GM04503 (cell line): Measurements from ENCODE around the gene TSEN2.
"Not testable (repeated sequence)": the region's sequence is repeated elsewhere in the genome, so short reads cannot be mapped to it uniquely, and the experiment has no call there.

ENCODE experiments used
- DNase-seq: peaks from one replicate; pipeline ENCODE4 v3.0.0-alpha.2; 2012; ENCODE audit warnings: low read depth

TSEN2 gene

DNA sequence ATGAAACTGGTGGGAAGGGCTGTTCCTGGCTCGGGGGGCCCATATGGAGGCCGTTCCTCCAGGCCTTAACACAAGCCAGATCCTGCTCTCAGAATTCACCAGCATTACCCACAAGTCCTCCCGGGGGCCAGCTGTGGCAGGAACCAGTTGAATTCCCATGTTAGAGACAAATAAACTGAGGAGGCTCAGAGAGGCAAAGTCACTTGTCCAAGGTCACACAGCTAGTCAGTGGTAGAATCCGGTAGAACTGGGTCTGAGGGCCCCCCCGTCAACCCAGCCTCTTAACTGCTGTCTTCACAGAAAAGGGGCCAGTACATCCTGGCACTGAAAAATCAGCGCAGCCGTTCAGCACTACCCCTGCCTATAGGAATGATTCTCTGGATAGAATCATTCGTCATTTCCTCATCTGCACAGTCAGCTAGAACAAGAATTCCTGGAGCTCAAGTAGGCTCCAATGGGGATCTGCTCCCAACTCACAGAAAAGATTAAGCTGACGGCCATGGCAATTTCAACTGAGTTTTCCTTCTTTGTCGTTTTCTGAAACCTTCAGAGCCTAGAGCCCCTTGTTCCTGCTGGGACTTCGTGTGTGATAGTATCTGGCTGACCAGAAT lies 12.2 kb upstream of the TSEN2 start:
- no peak for DNase-seq

DNA sequence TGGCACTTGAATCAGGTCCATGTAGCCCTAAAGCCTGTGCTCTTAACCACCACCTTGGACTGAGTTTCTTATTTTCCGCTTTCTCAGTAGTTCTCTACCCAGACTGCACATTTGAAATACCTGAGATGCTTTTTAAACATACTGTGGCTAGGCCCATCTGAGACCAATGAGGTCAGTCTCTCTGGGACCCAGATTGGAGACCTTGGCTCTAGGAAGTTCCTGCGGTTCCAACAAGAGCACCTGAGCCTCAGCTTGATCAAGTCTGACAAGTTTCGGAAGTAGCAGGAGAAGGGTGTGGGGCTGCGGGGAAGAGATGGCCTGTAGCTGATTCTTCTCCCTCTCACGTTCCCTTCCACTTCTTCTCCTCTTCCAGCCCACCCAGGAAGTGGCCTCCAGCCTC lies 11.5 kb upstream of the TSEN2 start:
- DNase-seq: no peak

DNA sequence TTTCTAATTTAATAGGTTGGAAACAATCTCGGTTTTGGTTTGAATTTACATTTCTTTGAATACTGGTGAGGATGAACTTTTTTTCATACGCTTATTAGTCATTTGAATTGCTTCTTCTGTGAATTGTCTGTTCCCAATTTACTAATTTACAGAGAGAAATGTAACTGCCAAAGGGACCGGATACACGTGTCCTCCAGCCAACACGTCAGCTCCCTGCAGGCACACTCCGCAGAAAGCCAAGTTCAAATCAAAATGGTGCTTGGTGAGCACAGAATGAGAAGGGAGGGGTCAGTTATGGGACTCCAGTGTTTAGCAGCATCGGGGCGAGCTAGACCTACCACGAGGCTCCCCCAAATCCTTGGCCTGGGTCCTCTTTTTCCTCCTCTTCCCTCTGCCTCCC lies 10.8 kb upstream of the TSEN2 start:
- DNase-seq: no peak

DNA sequence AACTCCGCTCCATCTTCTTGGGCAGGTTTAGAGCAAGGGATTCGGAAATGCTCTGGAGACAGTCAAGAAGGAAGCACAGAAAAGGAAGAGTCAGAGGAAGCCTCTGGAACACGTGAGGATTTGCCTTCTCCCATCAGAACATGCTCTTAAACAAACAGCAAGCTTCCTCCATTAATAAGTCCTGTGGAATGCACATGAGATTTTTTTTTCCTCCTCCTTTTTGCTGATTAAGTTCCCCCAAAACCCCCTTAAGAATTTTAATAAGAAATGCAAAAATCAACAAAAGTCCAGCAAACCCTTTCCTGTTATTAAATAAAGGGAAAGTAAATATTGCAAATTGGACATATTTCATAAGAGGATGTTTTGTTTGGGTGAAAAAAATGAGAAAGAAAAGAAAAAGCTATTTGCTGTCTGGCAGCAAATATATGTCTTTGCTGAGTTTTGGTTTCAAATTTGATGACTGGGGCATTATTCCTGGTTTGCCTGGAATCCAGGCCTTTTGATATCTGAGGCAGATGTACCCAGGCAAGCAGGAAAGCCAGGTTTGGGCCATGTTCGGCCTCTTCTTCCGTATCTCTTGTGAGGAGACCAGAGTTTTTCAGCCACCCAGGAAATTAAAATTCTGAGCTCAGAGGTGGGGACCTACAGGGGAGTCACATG lies 7.9 kb upstream of the TSEN2 start:
- peak; percentile 29 for DNase-seq

DNA sequence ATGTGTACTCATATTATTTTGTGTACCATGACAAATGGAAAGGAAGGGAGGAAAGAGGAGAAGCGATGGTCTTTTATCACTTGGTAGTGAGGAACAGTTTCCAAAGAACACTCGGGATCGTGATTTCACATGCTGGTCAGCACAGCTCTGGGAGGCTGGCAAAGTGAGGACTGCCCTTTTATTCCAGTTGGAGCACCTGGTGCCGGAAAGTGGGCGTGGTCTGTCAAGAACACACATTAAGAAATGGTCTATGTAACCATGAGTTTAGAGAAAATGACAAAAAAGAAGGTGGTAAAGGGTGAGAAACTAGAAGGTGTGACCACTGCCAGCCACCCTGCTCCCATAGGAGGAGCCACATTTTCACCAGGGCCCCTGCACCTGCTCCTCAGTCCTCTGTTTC lies 7.0 kb upstream of the TSEN2 start:
- DNase-seq: no peak

DNA sequence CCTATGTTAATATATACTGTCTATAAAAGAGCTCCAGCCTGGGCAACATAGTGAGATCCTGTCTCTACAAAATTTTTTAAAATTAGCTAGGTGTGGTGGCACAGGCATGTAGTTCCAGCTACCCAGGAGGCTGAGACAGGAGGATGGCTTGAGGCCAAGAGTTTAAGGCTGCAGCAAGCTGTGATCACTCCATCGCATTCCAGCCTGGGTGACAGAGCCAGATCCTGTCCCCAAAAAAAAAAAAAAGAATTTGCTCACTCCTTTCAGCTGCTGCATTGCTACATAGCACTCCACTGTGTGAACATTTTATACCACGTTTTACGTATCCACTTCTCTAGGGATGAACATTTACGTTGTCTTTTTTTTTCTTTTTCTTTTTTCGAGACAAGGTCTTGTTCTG lies 6.0 kb upstream of the TSEN2 start:
- no peak for DNase-seq

DNA sequence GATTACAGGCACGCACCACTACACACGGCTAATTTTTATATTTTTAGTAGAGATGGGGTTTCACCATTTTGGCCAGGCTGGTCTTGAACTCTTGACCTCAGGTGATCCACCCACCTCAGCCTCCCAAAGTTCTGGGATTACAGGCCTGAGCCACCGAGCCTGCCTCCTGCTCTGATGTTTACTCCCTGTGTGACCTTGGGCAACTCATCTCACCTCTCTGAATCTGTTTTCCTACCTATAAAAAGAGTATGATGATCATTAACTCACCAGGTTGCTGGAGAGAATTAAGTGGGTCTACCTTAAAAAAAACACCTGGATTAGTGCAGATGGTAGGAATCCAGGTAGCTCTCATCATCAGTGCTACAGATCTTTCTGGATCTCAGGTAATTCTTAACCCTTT lies 5.1 kb upstream of the TSEN2 start:
- DNase-seq: not testable (repeated sequence)

DNA sequence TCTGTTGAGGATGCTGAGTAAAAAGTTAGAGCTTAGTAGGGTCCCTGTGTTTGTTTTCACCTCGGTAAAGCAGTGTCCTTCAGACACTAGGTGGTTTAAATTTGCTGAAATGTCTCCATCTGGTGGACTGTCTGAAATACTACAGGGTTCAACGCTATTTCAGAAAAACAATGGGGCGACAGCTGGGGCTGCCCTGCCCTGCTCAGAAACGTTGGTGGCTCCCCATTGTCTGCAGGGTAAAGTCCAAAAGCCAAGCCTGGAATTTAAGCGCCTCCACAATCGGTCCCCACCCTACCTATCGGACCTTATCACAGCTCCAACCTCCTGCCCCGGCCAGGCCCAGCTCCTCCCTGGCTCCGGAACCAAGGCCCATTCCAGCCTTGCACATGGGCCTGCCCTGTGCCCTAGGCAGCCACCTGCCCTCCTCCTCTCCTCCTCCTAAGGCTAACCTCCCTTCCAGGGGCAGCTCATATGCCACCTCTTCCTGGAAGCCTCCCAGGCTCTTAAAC lies 4.3 kb upstream of the TSEN2 start:
- DNase-seq: no peak

DNA sequence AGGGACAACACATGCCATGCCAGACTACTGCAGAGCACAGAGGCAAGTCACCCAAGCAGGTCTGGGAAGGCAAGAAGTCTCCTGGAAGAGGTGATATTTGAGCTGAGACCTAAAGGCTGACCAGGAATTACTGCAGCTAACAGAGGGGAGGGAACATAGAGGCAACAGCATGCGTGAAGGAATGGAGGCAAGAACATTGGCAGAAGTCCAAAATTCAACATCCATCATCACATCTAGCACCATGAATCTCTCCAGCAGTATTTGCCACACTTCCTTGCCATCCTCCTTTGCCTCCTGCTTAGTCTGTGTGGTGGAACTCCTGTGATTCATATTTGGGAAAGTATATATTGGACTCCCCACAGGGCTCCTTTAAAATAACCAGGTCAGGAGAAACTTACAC lies 870 bp upstream of the TSEN2 start:
- DNase-seq: no peak

DNA sequence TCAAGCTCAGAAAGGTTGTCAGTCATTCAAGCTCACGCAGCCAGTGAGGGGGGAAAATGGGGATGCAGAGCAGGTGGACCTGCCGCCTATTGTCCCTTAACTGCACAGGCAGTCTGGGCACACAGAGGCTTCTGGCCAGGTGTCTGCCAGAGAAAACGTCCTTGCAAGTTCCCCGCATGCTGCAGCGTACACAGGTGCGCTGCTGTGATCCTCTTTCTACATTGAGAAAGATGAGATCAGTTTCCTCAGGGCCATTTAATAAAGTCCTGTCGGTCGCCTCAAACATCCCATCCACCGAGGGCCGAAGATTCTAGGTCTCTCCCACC lies 445 bp upstream of the TSEN2 start:
- no peak for DNase-seq

DNA sequence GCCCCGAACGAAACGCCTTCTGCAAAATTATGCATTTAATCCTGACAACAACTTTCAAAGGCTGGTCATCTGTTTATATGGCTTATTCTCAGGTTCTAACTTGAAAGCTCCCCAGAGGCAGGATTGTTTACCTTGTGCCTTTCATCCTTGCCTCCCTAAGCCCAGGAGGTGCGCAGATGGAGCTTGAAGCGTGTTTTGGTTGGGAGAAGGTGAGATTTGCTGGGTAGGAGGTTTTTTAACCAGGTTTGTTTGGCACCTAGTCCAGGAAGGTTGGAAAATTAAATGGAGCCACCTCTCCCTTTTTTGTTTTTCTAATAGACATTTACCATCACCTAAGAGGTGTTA lies 675 bp downstream of the TSEN2 start:
- DNase-seq: no peak

DNA sequence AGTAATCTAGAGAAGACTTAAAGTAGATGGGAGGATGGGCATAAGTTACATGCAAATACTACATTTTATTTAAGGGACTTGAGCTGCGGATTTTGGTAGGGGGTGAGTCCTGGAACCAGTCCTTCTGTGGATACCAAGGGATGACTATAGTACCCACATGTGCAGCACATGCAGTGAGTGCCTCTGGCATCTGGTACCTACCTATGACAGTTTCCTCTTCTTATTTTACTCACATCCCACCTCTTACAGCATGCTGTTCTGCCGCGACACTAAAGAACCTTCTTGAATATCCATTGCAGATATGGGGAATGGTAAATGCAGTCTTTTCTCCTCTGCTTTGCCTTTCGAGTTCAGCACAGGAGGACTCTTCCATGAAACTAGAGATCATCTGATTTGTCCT lies 1.7 kb downstream of the TSEN2 start:
- no peak for DNase-seq

DNA sequence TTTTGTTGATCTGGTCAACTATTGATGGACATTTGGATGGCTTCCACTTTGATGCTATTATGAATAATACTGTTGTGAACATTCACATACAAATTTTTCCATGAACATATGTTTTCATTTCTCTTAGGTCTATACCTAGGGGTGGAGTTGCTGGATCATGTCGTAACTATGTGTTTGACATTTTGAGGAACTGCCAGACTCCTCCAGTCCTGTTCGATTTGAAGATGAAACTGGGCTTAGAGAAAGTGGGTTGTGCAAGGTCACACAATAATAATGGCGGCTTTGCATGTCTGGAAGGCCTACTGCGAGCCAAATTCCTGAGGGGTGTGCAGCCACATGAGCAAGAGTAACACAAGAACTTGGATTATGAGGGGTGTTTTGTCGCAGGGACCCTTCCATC lies 2.6 kb downstream of the TSEN2 start:
- no peak for DNase-seq

DNA sequence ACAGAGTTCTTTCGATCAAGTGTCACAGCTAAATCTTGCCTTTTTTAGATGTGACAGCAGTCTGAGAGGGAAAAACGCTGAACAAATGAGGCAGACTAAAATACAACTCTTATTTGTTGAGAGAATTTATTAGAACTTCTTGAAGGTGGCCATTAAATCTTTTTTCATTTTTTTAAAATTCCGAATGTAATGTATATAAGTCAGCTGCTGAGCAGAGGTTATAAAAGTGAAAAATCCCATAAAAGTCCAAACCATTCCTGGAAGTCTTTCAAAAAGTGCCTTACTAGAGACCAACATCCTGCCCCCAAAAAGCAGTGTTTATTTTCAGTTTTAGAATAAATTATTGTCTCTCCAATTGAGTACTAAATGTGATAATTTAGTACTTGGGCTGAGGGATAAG lies 3.1 kb downstream of the TSEN2 start:
- no peak for DNase-seq

DNA sequence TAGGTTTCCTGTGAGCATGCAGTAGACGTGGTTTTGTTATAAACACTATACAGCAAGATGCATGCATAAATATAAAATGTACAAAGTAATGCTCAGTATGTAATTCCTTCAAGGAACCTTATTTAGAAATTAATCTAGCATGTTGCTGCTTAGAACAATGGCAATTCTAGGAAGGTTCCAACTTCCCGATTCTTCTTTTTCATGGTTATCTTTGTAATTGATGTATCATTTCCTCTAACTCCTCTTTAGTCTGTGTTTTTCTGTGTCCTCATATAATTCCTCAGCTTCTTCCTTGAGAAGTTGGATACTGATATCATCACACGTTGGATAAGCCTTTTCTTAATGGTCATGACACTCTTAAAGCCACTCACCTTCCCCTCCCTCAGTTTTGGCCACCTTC lies 3.5 kb downstream of the TSEN2 start:
- DNase-seq: no peak

DNA sequence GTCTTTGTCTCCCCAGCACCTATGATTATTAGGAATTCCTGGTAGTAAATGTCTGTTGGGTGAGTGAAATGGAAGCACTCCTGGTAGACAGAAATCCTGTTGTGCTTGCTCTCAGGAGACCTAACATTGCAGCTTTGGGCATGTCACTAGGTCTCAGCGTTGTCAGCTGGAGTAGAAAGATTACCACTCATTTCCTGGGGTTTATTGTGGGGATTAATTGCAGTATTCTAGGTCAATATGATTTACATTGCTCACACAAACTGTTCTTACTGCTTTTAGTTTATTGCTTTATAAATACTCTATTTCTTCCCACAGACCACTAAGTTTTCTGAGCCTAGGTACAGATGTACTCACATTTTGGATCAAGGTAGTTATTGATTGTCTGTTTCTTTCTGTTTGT lies 5.1 kb downstream of the TSEN2 start:
- no peak for DNase-seq

DNA sequence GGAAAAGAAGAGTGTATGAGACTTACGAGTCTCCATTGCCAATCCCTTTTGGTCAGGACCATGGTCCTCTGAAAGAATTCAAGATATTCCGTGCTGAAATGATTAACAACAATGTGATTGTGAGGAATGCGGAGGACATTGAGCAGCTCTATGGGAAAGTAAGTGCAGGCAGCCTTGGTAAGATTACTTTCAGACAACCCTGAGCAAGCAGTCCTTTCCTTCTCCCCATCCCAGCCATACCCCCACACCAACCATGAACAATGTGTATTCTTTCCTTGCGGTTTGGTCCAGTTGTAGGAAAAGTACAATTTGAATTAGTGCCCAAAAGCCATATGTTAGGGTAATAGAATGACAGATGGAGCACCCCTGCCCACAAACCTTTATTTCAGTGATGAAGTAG lies 5.6 kb downstream of the TSEN2 start:
- peak; percentile 71 for DNase-seq

DNA sequence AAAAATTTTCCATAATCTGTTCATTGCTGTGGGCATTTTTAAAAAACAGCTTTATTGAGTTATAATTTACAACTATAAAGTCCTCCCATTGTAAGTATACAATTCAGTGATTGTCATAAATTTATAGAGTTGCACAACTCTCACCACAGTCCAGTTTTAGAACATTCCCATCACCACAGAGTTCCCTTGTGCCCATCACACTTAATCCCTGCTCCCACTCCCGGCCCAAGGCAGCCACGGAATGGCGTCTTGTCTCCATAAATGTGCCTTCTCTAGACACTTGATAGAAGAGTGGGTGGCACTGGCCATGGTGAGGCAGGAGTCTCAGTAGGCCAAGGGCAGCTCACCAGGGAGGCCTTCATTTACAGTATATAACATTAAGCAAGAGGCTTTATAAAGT lies 6.3 kb downstream of the TSEN2 start:
- peak; percentile 61 for DNase-seq

DNA sequence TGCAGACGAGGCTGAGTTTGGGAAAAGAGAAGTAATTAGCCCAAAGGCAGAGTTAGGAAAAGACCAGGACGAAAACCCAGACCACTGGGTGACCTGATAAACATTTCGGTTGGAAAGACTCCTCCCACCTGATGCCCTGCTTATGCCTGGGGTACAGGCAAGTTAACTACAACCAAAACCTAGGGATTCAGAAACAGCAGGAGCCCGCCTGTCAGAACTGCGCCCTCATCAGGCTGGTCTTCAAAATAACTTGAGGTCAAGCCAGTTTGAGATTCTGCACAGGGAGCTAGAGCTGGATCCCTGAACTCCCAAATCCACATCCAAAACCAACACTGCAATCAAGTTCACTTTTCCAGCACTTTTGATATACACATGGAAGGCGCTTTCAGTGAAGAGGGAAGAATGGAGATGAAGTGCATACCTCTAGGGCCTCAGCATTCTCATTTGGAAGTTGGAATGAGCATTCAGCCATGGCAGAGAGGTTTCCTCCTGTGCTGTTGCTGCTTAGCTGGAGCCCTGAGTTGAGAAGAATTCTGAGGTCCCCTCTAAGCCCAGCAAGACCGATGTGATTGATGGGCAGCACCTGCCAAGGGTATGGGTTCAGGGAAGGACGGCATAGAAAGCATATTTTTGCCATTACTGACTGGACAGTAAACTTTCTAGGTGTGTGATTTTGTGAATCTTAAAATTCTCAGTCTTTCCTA lies 11.6 kb downstream of the TSEN2 start:
- no peak for DNase-seq

DNA sequence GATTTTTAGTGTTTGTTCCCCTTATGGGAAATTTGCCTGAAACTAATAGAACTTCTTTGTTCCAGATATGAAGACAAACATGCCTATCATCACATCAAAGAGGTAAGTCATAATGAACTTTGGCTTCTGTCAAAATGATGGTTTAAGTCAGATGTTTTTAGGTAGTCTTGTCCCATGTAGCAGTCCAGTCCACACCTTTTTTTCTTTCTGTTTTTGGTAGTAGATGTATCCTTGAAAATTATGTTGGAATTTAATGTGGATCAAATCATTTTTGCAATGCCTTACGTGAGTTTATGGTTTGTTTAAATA lies 12.1 kb downstream of the TSEN2 start:
- no peak for DNase-seq

DNA sequence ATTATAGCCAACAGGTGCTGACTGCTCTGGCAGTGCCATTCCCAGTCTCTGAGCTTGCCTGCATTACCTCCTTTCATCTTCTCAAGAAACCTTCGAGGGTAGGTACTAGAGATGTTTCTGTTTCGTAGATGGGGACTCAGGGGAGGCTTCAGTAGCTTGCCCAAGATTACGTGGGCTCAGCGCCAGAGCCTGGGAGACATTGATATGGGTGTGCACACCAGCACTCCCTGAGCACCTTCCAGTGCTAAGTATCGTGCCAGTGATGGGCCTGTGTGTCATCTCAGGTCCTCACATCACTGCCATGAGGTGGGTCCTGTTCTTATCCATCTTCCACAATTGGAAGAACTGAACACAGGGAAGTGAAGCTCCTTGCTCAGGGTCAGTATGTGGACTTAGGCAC lies 15.2 kb downstream of the TSEN2 start:
- no peak for DNase-seq

DNA sequence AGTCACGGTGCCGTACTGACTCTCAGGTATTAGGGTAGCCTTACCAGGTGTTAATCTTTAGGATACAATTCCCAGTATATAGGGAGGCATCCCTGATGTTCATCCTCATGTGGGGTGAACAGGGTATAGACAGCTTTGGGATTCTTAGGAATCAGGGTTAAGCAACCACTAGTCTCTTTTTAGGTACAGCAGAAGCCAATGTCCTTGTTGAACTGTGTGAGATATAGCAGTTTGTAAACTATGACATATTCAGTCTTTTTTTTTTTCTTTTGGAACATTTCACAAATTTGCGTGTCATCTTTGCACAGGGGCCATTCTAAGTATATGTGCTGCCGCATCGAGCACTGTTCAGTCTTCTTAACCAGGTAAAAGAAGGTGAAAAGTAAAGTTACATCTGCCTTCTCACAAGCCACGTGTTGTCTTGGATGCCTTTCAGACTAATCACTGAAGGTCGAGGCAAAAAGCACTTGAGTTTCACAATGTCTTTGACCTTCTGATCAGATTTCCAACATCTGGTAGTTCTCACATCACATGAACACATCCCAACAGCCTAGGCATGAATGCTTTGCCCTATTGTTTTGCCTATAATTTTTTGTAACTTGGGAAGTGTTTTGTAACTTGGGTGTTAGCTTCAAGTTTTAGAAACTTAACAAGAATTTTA lies 17.2 kb downstream of the TSEN2 start:
- peak; percentile 76 for DNase-seq

DNA sequence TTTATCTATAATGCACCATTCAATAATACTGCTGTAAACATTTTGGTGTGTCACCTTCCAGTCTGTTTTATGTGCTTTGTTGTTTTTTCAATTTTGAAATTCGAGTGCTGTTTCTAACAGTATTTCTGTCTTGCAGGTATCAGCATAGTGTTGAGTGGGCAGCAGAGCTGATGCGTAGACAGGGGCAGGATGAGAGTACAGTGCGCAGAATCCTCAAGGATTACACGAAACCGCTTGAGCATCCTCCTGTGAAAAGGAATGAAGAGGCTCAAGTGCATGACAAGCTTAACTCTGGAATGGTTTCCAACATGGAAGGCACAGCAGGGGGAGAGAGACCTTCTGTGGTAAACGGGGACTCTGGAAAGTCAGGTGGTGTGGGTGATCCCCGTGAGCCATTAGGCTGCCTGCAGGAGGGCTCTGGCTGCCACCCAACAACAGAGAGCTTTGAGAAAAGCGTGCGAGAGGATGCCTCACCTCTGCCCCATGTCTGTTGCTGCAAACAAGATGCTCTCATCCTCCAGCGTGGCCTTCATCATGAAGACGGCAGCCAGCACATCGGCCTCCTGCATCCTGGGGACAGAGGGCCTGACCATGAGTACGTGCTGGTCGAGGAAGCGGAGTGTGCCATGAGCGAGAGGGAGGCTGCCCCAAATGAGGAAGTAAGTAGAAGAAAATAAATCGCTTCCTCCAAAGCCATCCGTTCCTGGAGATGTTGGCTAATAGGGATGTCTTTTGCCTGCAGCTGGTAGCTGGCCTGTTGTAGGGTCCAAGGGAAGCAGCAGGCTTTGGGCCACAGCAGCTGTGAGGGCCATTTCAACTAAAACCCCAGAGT lies 19.1 kb downstream of the TSEN2 start:
- no peak for DNase-seq
